ENCODE results near the gene RCL1. TPM values are rescaled to one million over a fixed set of nuclear protein-coding genes. Genes with fewer than 3 reads are reported as not detected.

RCL1 gene
- total RNA-seq, 2 experiments from 2014 or later: 16.8 TPM

- H3K36me3 Mint-ChIP-seq (ENCODE audit: low read depth): peaks cover 18% of the 10 kb centered on the region
- no peak for DNase-seq
- ChIA-PET CTCF (interaction anchor here (0.7 to 1.3 kb wide), 4 partner anchors 19 to 171 kb away, joined by 3 to 4 read pairs (median 3); no protein-coding TSS in a partner anchor), POLR2A (interaction anchor here (1.4 kb wide), 1 partner anchor 22 kb away, joined by 4 read pairs; the partner anchor contains the start of gene RCL1)
- H3K4me3 Mint-ChIP-seq: no peak overlapping the region
- H3K9me3 Mint-ChIP-seq (ENCODE audit: insufficient read depth): peaks cover 13% of the 10 kb centered on the region
- H3K27me3 Mint-ChIP-seq (ENCODE audit: low read depth): no peaks in the 10 kb centered on the region
- H3K4me1 Mint-ChIP-seq (ENCODE audit: low read depth): peaks cover 28% of the 10 kb centered on the region
- H3K27ac Mint-ChIP-seq: peak overlapping the region; percentile 65
- ATAC-seq: no peak
Observed at GRCh38 chr9:4815381-4815956, 22.7 kb downstream of the RCL1 start.

GRCh38 chr9:4820168-4820567 is 27.4 kb downstream of the RCL1 start:
- ATAC-seq (no peak), DNase-seq (no peak)
- CTCF ChIA-PET: no interaction called here
- H3K27ac Mint-ChIP-seq: no peak overlapping the region
- POLR2A ChIA-PET: no interaction called here
- no peak overlapping the region for H3K4me3 Mint-ChIP-seq
- H3K36me3 Mint-ChIP-seq (ENCODE audit: low read depth): peaks cover 6% of the 10 kb centered on the region
- H3K9me3 Mint-ChIP-seq (ENCODE audit: insufficient read depth): peaks cover 1% of the 10 kb centered on the region
- no peaks in the 10 kb centered on the region for H3K27me3 Mint-ChIP-seq (ENCODE audit: low read depth)
- H3K4me1 Mint-ChIP-seq (ENCODE audit: low read depth): peaks cover 22% of the 10 kb centered on the region

- H3K27ac Mint-ChIP-seq: no peak overlapping the region
- peaks cover 6% of the 10 kb centered on the region for H3K36me3 Mint-ChIP-seq (ENCODE audit: low read depth)
- no peak overlapping the region for H3K4me3 Mint-ChIP-seq
- ChIA-PET CTCF (no interaction called here), POLR2A (no interaction called here)
- no peak for ATAC-seq
- DNase-seq: no peak
- H3K9me3 Mint-ChIP-seq (ENCODE audit: insufficient read depth): no peaks in the 10 kb centered on the region
- H3K27me3 Mint-ChIP-seq (ENCODE audit: low read depth): no peaks in the 10 kb centered on the region
- H3K4me1 Mint-ChIP-seq (ENCODE audit: low read depth): peaks cover 13% of the 10 kb centered on the region
Observed at GRCh38 chr9:4821133-4821532, 28.4 kb downstream of the RCL1 start.

GRCh38 chr9:4822057-4822456 is 29.3 kb downstream of the RCL1 start:
- peaks cover 10% of the 10 kb centered on the region for H3K36me3 Mint-ChIP-seq (ENCODE audit: low read depth)
- peaks cover 12% of the 10 kb centered on the region for H3K4me1 Mint-ChIP-seq (ENCODE audit: low read depth)
- no peaks in the 10 kb centered on the region for H3K27me3 Mint-ChIP-seq (ENCODE audit: low read depth)
- ChIA-PET CTCF (interaction anchor here (1.1 kb wide), 1 partner anchor 60 kb away, joined by 3 read pairs; no protein-coding TSS in a partner anchor), POLR2A (interaction anchor here (0.5 kb wide), 1 partner anchor 154 kb away, joined by 3 read pairs; no protein-coding TSS in a partner anchor)
- H3K9me3 Mint-ChIP-seq (ENCODE audit: insufficient read depth): no peaks in the 10 kb centered on the region
- no peak overlapping the region for H3K4me3 Mint-ChIP-seq
- ATAC-seq (no peak), DNase-seq (no peak)
- peak overlapping the region; percentile 44 for H3K27ac Mint-ChIP-seq

- H3K27ac Mint-ChIP-seq: no peak overlapping the region
- no peaks in the 10 kb centered on the region for H3K9me3 Mint-ChIP-seq (ENCODE audit: insufficient read depth)
- no peak for ATAC-seq
- POLR2A ChIA-PET: interaction anchor here (0.6 kb wide), 1 partner anchor 10 kb away, joined by 3 read pairs; no protein-coding TSS in a partner anchor
- peaks cover 14% of the 10 kb centered on the region for H3K36me3 Mint-ChIP-seq (ENCODE audit: low read depth)
- DNase-seq: no peak
- peaks cover 12% of the 10 kb centered on the region for H3K4me1 Mint-ChIP-seq (ENCODE audit: low read depth)
- CTCF ChIA-PET: interaction anchor here (1.1 to 1.9 kb wide), 3 partner anchors 64 to 161 kb away, joined by 3 to 6 read pairs (median 3); no protein-coding TSS in a partner anchor
- H3K4me3 Mint-ChIP-seq: no peak overlapping the region
- no peaks in the 10 kb centered on the region for H3K27me3 Mint-ChIP-seq (ENCODE audit: low read depth)
Observed at GRCh38 chr9:4826417-4827166, 33.8 kb downstream of the RCL1 start.

GRCh38 chr9:4827224-4827623 is 34.5 kb downstream of the RCL1 start:
- ChIA-PET POLR2A (no interaction called here), CTCF (interaction anchor here (0.7 to 1.9 kb wide), 2 partner anchors 161 to 663 kb away, joined by 3 to 6 read pairs; no protein-coding TSS in a partner anchor)
- peaks cover 16% of the 10 kb centered on the region for H3K36me3 Mint-ChIP-seq (ENCODE audit: low read depth)
- DNase-seq (no peak), ATAC-seq (no peak)
- H3K4me3 Mint-ChIP-seq: no peak overlapping the region
- H3K9me3 Mint-ChIP-seq (ENCODE audit: insufficient read depth): no peaks in the 10 kb centered on the region
- no peaks in the 10 kb centered on the region for H3K27me3 Mint-ChIP-seq (ENCODE audit: low read depth)
- H3K27ac Mint-ChIP-seq: no peak overlapping the region
- H3K4me1 Mint-ChIP-seq (ENCODE audit: low read depth): peaks cover 6% of the 10 kb centered on the region

GRCh38 chr9:4828761-4829160 is 36.0 kb downstream of the RCL1 start:
- H3K27ac Mint-ChIP-seq: no peak overlapping the region
- H3K27me3 Mint-ChIP-seq (ENCODE audit: low read depth): no peaks in the 10 kb centered on the region
- ATAC-seq: no peak
- H3K36me3 Mint-ChIP-seq (ENCODE audit: low read depth): peaks cover 27% of the 10 kb centered on the region
- DNase-seq: no peak
- H3K9me3 Mint-ChIP-seq (ENCODE audit: insufficient read depth): no peaks in the 10 kb centered on the region
- ChIA-PET POLR2A (no interaction called here), CTCF (interaction anchor here (1.9 kb wide), 1 partner anchor 159 kb away, joined by 6 read pairs; no protein-coding TSS in a partner anchor)
- H3K4me1 Mint-ChIP-seq (ENCODE audit: low read depth): no peaks in the 10 kb centered on the region
- H3K4me3 Mint-ChIP-seq: no peak overlapping the region

GRCh38 chr9:4829969-4830368 is 37.2 kb downstream of the RCL1 start:
- H3K27me3 Mint-ChIP-seq (ENCODE audit: low read depth): no peaks in the 10 kb centered on the region
- POLR2A ChIA-PET: no interaction called here
- ATAC-seq: no peak
- CTCF ChIA-PET: interaction anchor here (0.8 to 1.3 kb wide), 4 partner anchors 12 to 94 kb away, joined by 3 to 4 read pairs (median 3); no protein-coding TSS in a partner anchor
- H3K27ac Mint-ChIP-seq: no peak overlapping the region
- H3K36me3 Mint-ChIP-seq (ENCODE audit: low read depth): peaks cover 29% of the 10 kb centered on the region
- peaks cover 2% of the 10 kb centered on the region for H3K4me1 Mint-ChIP-seq (ENCODE audit: low read depth)
- H3K4me3 Mint-ChIP-seq: no peak overlapping the region
- H3K9me3 Mint-ChIP-seq (ENCODE audit: insufficient read depth): no peaks in the 10 kb centered on the region
- DNase-seq: no peak

GRCh38 chr9:4830699-4831098 is 38.0 kb downstream of the RCL1 start:
- Mint-ChIP-seq H3K9me3 (ENCODE audit: insufficient read depth) (no peaks in the 10 kb centered on the region), H3K4me1 (ENCODE audit: low read depth) (peaks cover 3% of the 10 kb centered on the region), H3K27me3 (ENCODE audit: low read depth) (no peaks in the 10 kb centered on the region), H3K36me3 (ENCODE audit: low read depth) (peaks cover 34% of the 10 kb centered on the region), H3K4me3 (no peak overlapping the region), H3K27ac (no peak overlapping the region)
- ATAC-seq: no peak
- CTCF ChIA-PET: interaction anchor here (0.8 to 1.3 kb wide), 4 partner anchors 13 to 93 kb away, joined by 3 to 4 read pairs (median 3); no protein-coding TSS in a partner anchor
- no peak for DNase-seq
- POLR2A ChIA-PET: no interaction called here

- Mint-ChIP-seq H3K4me3 (no peak overlapping the region), H3K9me3 (ENCODE audit: insufficient read depth) (no peaks in the 10 kb centered on the region), H3K4me1 (ENCODE audit: low read depth) (peaks cover 3% of the 10 kb centered on the region), H3K27me3 (ENCODE audit: low read depth) (no peaks in the 10 kb centered on the region), H3K27ac (no peak overlapping the region), H3K36me3 (ENCODE audit: low read depth) (peaks cover 39% of the 10 kb centered on the region)
- DNase-seq (no peak), ATAC-seq (no peak)
- ChIA-PET POLR2A (no interaction called here), CTCF (interaction anchor here (0.7 to 1.1 kb wide), 2 partner anchors 152 to 157 kb away, joined by 3 read pairs; no protein-coding TSS in a partner anchor)
Observed at GRCh38 chr9:4831119-4831518, 38.4 kb downstream of the RCL1 start.

- Mint-ChIP-seq H3K9me3 (ENCODE audit: insufficient read depth) (no peaks in the 10 kb centered on the region), H3K4me1 (ENCODE audit: low read depth) (peaks cover 3% of the 10 kb centered on the region), H3K4me3 (no peak overlapping the region), H3K27ac (no peak overlapping the region), H3K36me3 (ENCODE audit: low read depth) (peaks cover 40% of the 10 kb centered on the region), H3K27me3 (ENCODE audit: low read depth) (no peaks in the 10 kb centered on the region)
- no peak for DNase-seq
- ChIA-PET CTCF (interaction anchor here (0.7 to 1.1 kb wide), 2 partner anchors 151 to 156 kb away, joined by 3 read pairs; no protein-coding TSS in a partner anchor), POLR2A (no interaction called here)
- ATAC-seq: no peak
Observed at GRCh38 chr9:4831944-4832343, 39.2 kb downstream of the RCL1 start.
